HEK293 (cell line): Measurements from ENCODE around the gene RRH.
"Not testable (repeated sequence)": the region's sequence is repeated elsewhere in the genome, so short reads cannot be mapped to it uniquely, and the experiment has no call there.

Experiments
- CTCF ChIA-PET: fragments of 350-600 bp; formaldehyde crosslinking; extraction: SDS; loops from one replicate; lab custom pipeline; 2021; ENCODE audit warnings: antibody characterized with exemption; lab: Yijun Ruan, JAX
- POLR2A ChIA-PET: fragments of 300-600 bp; formaldehyde crosslinking; extraction: SDS; loops from one replicate; lab custom pipeline; 2020; ENCODE audit warnings: antibody characterized with exemption, inconsistent platforms; lab: Yijun Ruan, JAX
- H3K27ac ChIP-seq: fragments of 200-500 bp; sonication (Bioruptor generic); 2 replicates; pipeline ENCODE4 v1.5.1; 2014; ENCODE audit warnings: low read depth, low read length, control low read depth, inconsistent platforms; ENCODE audit errors: extremely low read depth
- H3K36me3 ChIP-seq, 2 experiments: fragments of 200-500 bp in 1 of 2; sonication (Bioruptor generic) in 1 of 2; 1 replicate in 1 of 2; 2 replicates in 1 of 2; pipeline ENCODE4 v1.5.1; 2014 to 2017; ENCODE audit warnings: inconsistent platforms in 2 of 2, low read length in 2 of 2; ENCODE audit not compliant: control insufficient read depth in 2 of 2, insufficient read depth in 1 of 2
- H3K4me1 ChIP-seq: fragments of 200-500 bp; sonication (Bioruptor generic); 2 replicates; pipeline ENCODE4 v1.5.1; 2014; ENCODE audit warnings: mild to moderate bottlenecking, low read length, inconsistent platforms; ENCODE audit not compliant: control insufficient read depth, insufficient read depth
- H3K4me3 ChIP-seq: 2 replicates; pipeline ENCODE4 v1.5.1; 2011; ENCODE audit warnings: low read depth, mild to moderate bottlenecking, control low read depth, low read length, moderate library complexity
- H3K9me3 ChIP-seq: fragments of 200-500 bp; sonication (Bioruptor generic); 2 replicates; pipeline ENCODE4 v1.5.1; 2014; ENCODE audit warnings: low read depth, low read length, inconsistent platforms; ENCODE audit not compliant: control insufficient read depth, insufficient read depth
- BCL11B ChIP-seq: fragments of 450-650 bp; formaldehyde crosslinking; IDR thresholded peaks from 2 replicates; pipeline ENCODE4 v1.5.1; 2016; ENCODE audit warnings: low read depth, missing biosample characterization, missing genetic modification characterization
- BCL6B ChIP-seq: fragments of 450-650 bp; formaldehyde crosslinking; IDR thresholded peaks from 2 replicates; pipeline ENCODE4 v1.5.1; 2017; ENCODE audit warnings: missing biosample characterization, missing genetic modification characterization
- FEZF1 ChIP-seq: fragments of 450-650 bp; formaldehyde crosslinking; IDR thresholded peaks from 2 replicates; pipeline ENCODE4 v1.5.1; 2016; ENCODE audit warnings: missing biosample characterization, missing genetic modification characterization
- HOXA7 ChIP-seq: sonication (generic); formaldehyde crosslinking; IDR thresholded peaks from 2 replicates; pipeline ENCODE4 v1.8.1; 2022; ENCODE audit warnings: missing genetic modification reagents, borderline replicate concordance
- KLF8 ChIP-seq: fragments of 450-650 bp; formaldehyde crosslinking; IDR thresholded peaks from 2 replicates; pipeline ENCODE4 v1.5.1; 2016; ENCODE audit warnings: missing biosample characterization, missing genetic modification characterization
- OSR2 ChIP-seq: fragments of 450-650 bp; formaldehyde crosslinking; IDR thresholded peaks from 2 replicates; pipeline ENCODE4 v1.5.1; 2016; ENCODE audit warnings: missing biosample characterization, missing genetic modification characterization
- RBAK ChIP-seq: fragments of 450-650 bp; formaldehyde crosslinking; IDR thresholded peaks from 2 replicates; pipeline ENCODE4 v1.5.1; 2016; ENCODE audit warnings: missing biosample characterization, missing genetic modification characterization
- YY2 ChIP-seq: fragments of 450-650 bp; formaldehyde crosslinking; IDR thresholded peaks from 2 replicates; pipeline ENCODE4 v1.5.1; 2016; ENCODE audit warnings: missing biosample characterization, missing genetic modification characterization
- ZBTB20 ChIP-seq: fragments of 450-650 bp; formaldehyde crosslinking; IDR thresholded peaks from 2 replicates; pipeline ENCODE4 v1.5.1; 2016; ENCODE audit warnings: missing biosample characterization, missing genetic modification characterization
- ZNF10 ChIP-seq: fragments of 450-650 bp; formaldehyde crosslinking; IDR thresholded peaks from 2 replicates; pipeline ENCODE4 v1.5.1; 2017; ENCODE audit warnings: missing biosample characterization, missing genetic modification characterization
- ZNF133 ChIP-seq: fragments of 450-650 bp; formaldehyde crosslinking; IDR thresholded peaks from 2 replicates; pipeline ENCODE4 v1.5.1; 2016; ENCODE audit warnings: missing biosample characterization, missing genetic modification characterization
- ZNF140 ChIP-seq: fragments of 450-650 bp; formaldehyde crosslinking; IDR thresholded peaks from 2 replicates; pipeline ENCODE4 v1.5.1; 2016; ENCODE audit warnings: missing biosample characterization, missing genetic modification characterization
- ZNF155 ChIP-seq: fragments of 450-650 bp; formaldehyde crosslinking; IDR thresholded peaks from 2 replicates; pipeline ENCODE4 v1.5.1; 2016; ENCODE audit warnings: missing biosample characterization, missing genetic modification characterization
- ZNF157 ChIP-seq: fragments of 450-650 bp; formaldehyde crosslinking; IDR thresholded peaks from 2 replicates; pipeline ENCODE4 v1.5.1; 2016; ENCODE audit warnings: missing biosample characterization, missing genetic modification characterization
- ZNF175 ChIP-seq: fragments of 450-650 bp; formaldehyde crosslinking; IDR thresholded peaks from 2 replicates; pipeline ENCODE4 v1.5.1; 2016; ENCODE audit warnings: missing biosample characterization, missing genetic modification characterization
- ZNF2 ChIP-seq: fragments of 450-650 bp; formaldehyde crosslinking; IDR thresholded peaks from 2 replicates; pipeline ENCODE4 v1.5.1; 2016; ENCODE audit warnings: missing biosample characterization, missing genetic modification characterization
- ZNF211 ChIP-seq: fragments of 450-650 bp; formaldehyde crosslinking; IDR thresholded peaks from 2 replicates; pipeline ENCODE4 v1.5.1; 2016; ENCODE audit warnings: low read depth, missing biosample characterization, missing genetic modification characterization
- ZNF221 ChIP-seq: fragments of 450-650 bp; formaldehyde crosslinking; IDR thresholded peaks from 2 replicates; pipeline ENCODE4 v1.5.1; 2017; ENCODE audit warnings: missing biosample characterization, missing genetic modification characterization, borderline replicate concordance
- ZNF24 ChIP-seq: fragments of 450-650 bp; formaldehyde crosslinking; IDR thresholded peaks from 2 replicates; pipeline ENCODE4 v1.5.1; 2016; ENCODE audit warnings: missing biosample characterization, missing genetic modification characterization
- ZNF311 ChIP-seq: fragments of 450-650 bp; formaldehyde crosslinking; IDR thresholded peaks from 2 replicates; pipeline ENCODE4 v1.5.1; 2017; ENCODE audit warnings: missing biosample characterization, missing genetic modification characterization, borderline replicate concordance
- ZNF48 ChIP-seq: fragments of 450-650 bp; formaldehyde crosslinking; IDR thresholded peaks from 2 replicates; pipeline ENCODE4 v1.5.1; 2016; ENCODE audit warnings: missing biosample characterization, missing genetic modification characterization
- ZNF549 ChIP-seq: fragments of 450-650 bp; IDR thresholded peaks from 2 replicates; pipeline ENCODE4 v1.5.1; 2018; ENCODE audit warnings: missing biosample characterization, missing genetic modification characterization, mild to moderate bottlenecking, inconsistent platforms, moderate library complexity
- ZNF580 ChIP-seq: fragments of 450-650 bp; formaldehyde crosslinking; IDR thresholded peaks from 2 replicates; pipeline ENCODE4 v1.5.1; 2016; ENCODE audit warnings: missing biosample characterization, missing genetic modification characterization
- ZNF629 ChIP-seq: fragments of 450-650 bp; formaldehyde crosslinking; IDR thresholded peaks from 2 replicates; pipeline ENCODE4 v1.5.1; 2017; ENCODE audit warnings: missing biosample characterization, missing genetic modification characterization
- ZNF747 ChIP-seq: fragments of 450-650 bp; formaldehyde crosslinking; IDR thresholded peaks from 2 replicates; pipeline ENCODE4 v1.5.1; 2016; ENCODE audit warnings: missing biosample characterization, missing genetic modification characterization
- TF ChIP-seq, protein P1 (sequence below): fragments of 450-650 bp; formaldehyde crosslinking; IDR thresholded peaks from 2 replicates; pipeline ENCODE4 v1.5.1; 2016; ENCODE audit warnings: missing biosample characterization, missing genetic modification characterization
- TF ChIP-seq, protein P2 (sequence below): fragments of 450-650 bp; formaldehyde crosslinking; IDR thresholded peaks from 2 replicates; pipeline ENCODE4 v1.5.1; 2017; ENCODE audit warnings: missing biosample characterization, missing genetic modification characterization

The RRH gene

GRCh38 chr4:109872065-109872464, 44.3 kb downstream of the RRH start (continued):
- TF ChIP-seq ZBTB20 (tag by site-specific recombination): no peak
- TF ChIP-seq ZNF2: no peak

- TF ChIP-seq, protein P1, sequence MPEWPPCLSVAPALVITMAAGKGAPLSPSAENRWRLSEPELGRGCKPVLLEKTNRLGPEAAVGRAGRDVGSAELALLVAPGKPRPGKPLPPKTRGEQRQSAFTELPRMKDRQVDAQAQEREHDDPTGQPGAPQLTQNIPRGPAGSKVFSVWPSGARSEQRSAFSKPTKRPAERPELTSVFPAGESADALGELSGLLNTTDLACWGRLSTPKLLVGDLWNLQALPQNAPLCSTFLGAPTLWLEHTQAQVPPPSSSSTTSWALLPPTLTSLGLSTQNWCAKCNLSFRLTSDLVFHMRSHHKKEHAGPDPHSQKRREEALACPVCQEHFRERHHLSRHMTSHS (tag by site-specific recombination): no peak
- TF ChIP-seq ZNF140 (tag by site-specific recombination) (no peak), FEZF1 (no peak), ZNF48 (no peak), BCL11B (no peak), BCL6B (no peak), ZNF155 (tag by site-specific recombination) (no peak)
- no peaks in the 10 kb centered on the region; the same call in 1 of the 2 replicates for H3K4me1 ChIP-seq
- H3K4me3 ChIP-seq: no peak overlapping the region
- no peaks in the 10 kb centered on the region for H3K9me3 ChIP-seq
- no peak overlapping the region for H3K27ac ChIP-seq
- H3K36me3 ChIP-seq: no peaks in the 10 kb centered on the region
- ChIA-PET POLR2A (no interaction called here), CTCF (no interaction called here)
Measured at GRCh38 chr4:109872950-109873656, 45.3 kb downstream of the RRH start.

DNA sequence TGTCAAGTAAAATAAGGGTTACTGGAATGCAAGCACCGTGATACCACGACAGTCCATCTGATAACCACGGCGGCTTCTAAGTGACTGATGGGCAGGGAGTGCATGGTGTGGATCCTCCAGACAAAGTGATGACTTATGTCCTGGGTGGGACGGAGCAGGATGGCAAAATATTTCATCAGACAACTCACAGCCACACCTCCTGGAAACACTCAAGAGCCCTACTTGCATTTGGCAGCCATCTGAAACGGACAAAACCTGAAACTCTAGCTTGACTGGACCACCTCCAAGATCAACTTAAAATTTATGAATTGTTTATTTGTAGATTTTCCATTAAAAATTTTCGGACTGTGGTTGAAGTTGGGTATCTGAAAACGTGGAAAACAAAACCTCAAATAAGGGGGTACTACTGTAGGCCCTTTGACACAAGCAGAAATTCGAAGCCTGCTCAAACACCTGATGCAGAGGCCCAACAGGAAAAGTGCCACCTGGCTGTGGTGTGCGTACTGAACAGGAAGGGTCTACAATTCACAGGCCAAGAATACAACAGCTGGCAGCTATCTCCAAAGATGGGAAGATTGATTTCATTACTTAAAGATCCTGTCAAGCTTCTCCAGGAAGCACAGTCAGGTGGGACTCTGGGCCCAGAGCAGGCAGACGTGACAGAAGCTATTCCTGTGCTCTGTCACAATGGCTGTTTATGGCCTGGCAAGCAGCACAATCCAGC, 46.2 kb downstream of the RRH start:
- H3K27ac ChIP-seq: no peak overlapping the region

GRCh38 chr4:109875106-109875505, 47.3 kb downstream of the RRH start:
- H3K9me3 ChIP-seq: no peaks in the 10 kb centered on the region

More for the DNA sequence above, 46.2 kb downstream of the RRH start:
- ChIA-PET CTCF (no interaction called here), POLR2A (no interaction called here)
- Histone ChIP-seq H3K4me1 (no peaks in the 10 kb centered on the region; the same call in 1 of the 2 replicates), H3K36me3 (no peaks in the 10 kb centered on the region), H3K4me3 (no peak overlapping the region), H3K9me3 (no peaks in the 10 kb centered on the region)
- TF ChIP-seq, protein P2, sequence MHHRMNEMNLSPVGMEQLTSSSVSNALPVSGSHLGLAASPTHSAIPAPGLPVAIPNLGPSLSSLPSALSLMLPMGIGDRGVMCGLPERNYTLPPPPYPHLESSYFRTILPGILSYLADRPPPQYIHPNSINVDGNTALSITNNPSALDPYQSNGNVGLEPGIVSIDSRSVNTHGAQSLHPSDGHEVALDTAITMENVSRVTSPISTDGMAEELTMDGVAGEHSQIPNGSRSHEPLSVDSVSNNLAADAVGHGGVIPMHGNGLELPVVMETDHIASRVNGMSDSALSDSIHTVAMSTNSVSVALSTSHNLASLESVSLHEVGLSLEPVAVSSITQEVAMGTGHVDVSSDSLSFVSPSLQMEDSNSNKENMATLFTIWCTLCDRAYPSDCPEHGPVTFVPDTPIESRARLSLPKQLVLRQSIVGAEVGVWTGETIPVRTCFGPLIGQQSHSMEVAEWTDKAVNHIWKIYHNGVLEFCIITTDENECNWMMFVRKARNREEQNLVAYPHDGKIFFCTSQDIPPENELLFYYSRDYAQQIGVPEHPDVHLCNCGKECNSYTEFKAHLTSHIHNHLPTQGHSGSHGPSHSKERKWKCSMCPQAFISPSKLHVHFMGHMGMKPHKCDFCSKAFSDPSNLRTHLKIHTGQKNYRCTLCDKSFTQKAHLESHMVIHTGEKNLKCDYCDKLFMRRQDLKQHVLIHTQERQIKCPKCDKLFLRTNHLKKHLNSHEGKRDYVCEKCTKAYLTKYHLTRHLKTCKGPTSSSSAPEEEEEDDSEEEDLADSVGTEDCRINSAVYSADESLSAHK (tag by site-specific recombination): 0 out of 2 replicates have a peak, but pooled peaks have one; percentile 29
- TF ChIP-seq ZNF629 (tag by site-specific recombination): no peak

GRCh38 chr4:109875553-109875952, 47.8 kb downstream of the RRH start:
- H3K9me3 ChIP-seq, H3K4me1 ChIP-seq, CTCF ChIA-PET, POLR2A ChIA-PET, H3K27ac ChIP-seq, H3K36me3 ChIP-seq, H3K4me3 ChIP-seq: not testable (repeated sequence)

More at GRCh38 chr4:109875106-109875505, 47.3 kb downstream of the RRH start:
- Histone ChIP-seq H3K36me3 (no peaks in the 10 kb centered on the region), H3K4me3 (no peak overlapping the region), H3K27ac (no peak overlapping the region), H3K4me1 (no peaks in the 10 kb centered on the region; the same call in 1 of the 2 replicates)
- ChIA-PET CTCF (no interaction called here), POLR2A (no interaction called here)
- TF ChIP-seq YY2: no peak
- TF ChIP-seq ZNF311 (tag by site-specific recombination): no peak
- TF ChIP-seq ZNF10 (tag by site-specific recombination): no peak
- no peak for TF ChIP-seq KLF8 (tag by site-specific recombination)
- TF ChIP-seq ZNF157: no peak
- TF ChIP-seq OSR2: no peak
- no peak for TF ChIP-seq ZNF211 (tag by site-specific recombination)
- no peak for TF ChIP-seq RBAK (tag by site-specific recombination)
- TF ChIP-seq ZNF221 (tag by site-specific recombination): no peak
- no peak for TF ChIP-seq ZNF24 (tag by site-specific recombination)
- TF ChIP-seq ZNF175 (tag by site-specific recombination): no peak
- no peak for TF ChIP-seq ZNF549 (tag by site-specific recombination)
- TF ChIP-seq ZNF580 (tag by site-specific recombination): no peak
- TF ChIP-seq ZNF747 (tag by site-specific recombination): no peak
- TF ChIP-seq ZNF133 (tag by site-specific recombination): no peak
- no peak for TF ChIP-seq HOXA7 (CRISPR knock-in tag)
